HG02642 (cell line): ENCODE measurements around the gene PHKB.

Experiments
- ATAC-seq: cut with Tn5 transposase; IDR thresholded peaks from one replicate; pipeline ENCODE4 v1.9.1; 2021; ENCODE audit warnings: mild to moderate bottlenecking; ENCODE audit not compliant: unreplicated experiment, poor library complexity

The PHKB gene

GRCh38 chr16:47716571-47716970, 255.4 kb downstream of the PHKB start:
- no peak for ATAC-seq

GRCh38 chr16:47719713-47720112, 258.6 kb downstream of the PHKB start:
- no peak for ATAC-seq

GRCh38 chr16:47721006-47721637, 260.0 kb downstream of the PHKB start:
- ATAC-seq = no peak

GRCh38 chr16:47722046-47722445, 260.9 kb downstream of the PHKB start:
- no peak for ATAC-seq

GRCh38 chr16:47724115-47724785, 263.1 kb downstream of the PHKB start:
- no peak for ATAC-seq

- no peak for ATAC-seq
Measured at GRCh38 chr16:47725188-47725695, 264.1 kb downstream of the PHKB start.

GRCh38 chr16:47726031-47726675, 265.0 kb downstream of the PHKB start:
- no peak for ATAC-seq

GRCh38 chr16:47727131-47727530, 266.0 kb downstream of the PHKB start:
- ATAC-seq = no peak

GRCh38 chr16:47728205-47728604, 267.1 kb downstream of the PHKB start:
- no peak for ATAC-seq

- ATAC-seq = no peak
Measured at GRCh38 chr16:47729701-47730100, 268.6 kb downstream of the PHKB start.

- no peak for ATAC-seq
Measured at GRCh38 chr16:47731252-47731651, 270.1 kb downstream of the PHKB start.

GRCh38 chr16:47732122-47732521, 271.0 kb downstream of the PHKB start:
- no peak for ATAC-seq

GRCh38 chr16:47732523-47733111, 271.5 kb downstream of the PHKB start:
- no peak for ATAC-seq

- ATAC-seq = no peak
Measured at GRCh38 chr16:47734081-47734857, 273.1 kb downstream of the PHKB start.

- no peak for ATAC-seq
Measured at GRCh38 chr16:47734987-47735594, 274.0 kb downstream of the PHKB start.

- no peak for ATAC-seq
Measured at GRCh38 chr16:47750371-47750770, 289.2 kb downstream of the PHKB start.
